ENCODE data around the gene CMTM5. TPM values are rescaled to one million over a fixed set of nuclear protein-coding genes. Genes with fewer than 3 reads are reported as not detected.

Gene CMTM5
- total RNA-seq, 1 donor from 2014 or later, result not detected

GRCh38 chr14:23351681-23352505 lies 25.0 kb upstream of the CMTM5 start:
- no peak for DNase-seq (ENCODE audit: low read depth)
- no peak for TF ChIP-seq CTCF (IDR thresholded peaks at IDR 0.05; ENCODE audit: insufficient read depth, low read length, poor library complexity, severe bottlenecking)
- Histone ChIP-seq H3K27me3 (ENCODE audit: control insufficient read depth, insufficient read depth, low read length) (peaks cover 15% of the 10 kb centered on the region), H3K36me3 (ENCODE audit: control insufficient read depth, insufficient read depth, low read length) (no peaks in the 10 kb centered on the region), H3K4me3 (ENCODE audit: low read depth, low read length) (peak overlapping the region; percentile 65)

GRCh38 chr14:23352506-23353432 lies 24.1 kb upstream of the CMTM5 start, which contains the start of gene SLC22A17:
TSS of gene SLC22A17 (minus strand) at chr14:23352887.
- H3K36me3 ChIP-seq (ENCODE audit: control insufficient read depth, insufficient read depth, low read length), result no peaks in the 10 kb centered on the region
- peak within 1 kb of the TSS; percentile 65 for H3K4me3 ChIP-seq (ENCODE audit: low read depth, low read length)
- DNase-seq (ENCODE audit: low read depth), result peak; percentile 32
- peak; percentile 15 for TF ChIP-seq CTCF (IDR thresholded peaks at IDR 0.05; ENCODE audit: insufficient read depth, low read length, poor library complexity, severe bottlenecking)
- H3K27me3 ChIP-seq (ENCODE audit: control insufficient read depth, insufficient read depth, low read length), result peaks cover 15% of the 10 kb centered on the region

DNA sequence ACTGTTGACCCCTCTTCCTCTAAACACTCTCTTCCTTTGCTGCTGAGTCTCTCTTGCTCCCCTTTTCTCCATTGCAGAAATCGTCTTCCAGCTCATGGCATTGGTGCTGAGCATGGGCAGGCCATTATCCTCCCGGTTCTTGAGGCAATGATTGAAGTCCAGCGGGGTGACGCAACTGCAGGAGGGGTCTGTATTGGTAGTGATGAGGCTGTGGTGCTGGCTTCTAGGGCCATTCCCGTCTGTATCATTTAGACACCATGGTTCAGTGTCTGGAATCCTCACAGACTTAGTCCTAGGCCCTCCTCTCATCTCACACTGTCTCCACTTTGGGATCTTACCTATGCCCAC lies 23.4 kb upstream of the CMTM5 start:
- no peak for DNase-seq (ENCODE audit: low read depth)
- H3K4me3 ChIP-seq (ENCODE audit: low read depth, low read length), result no peak overlapping the region
- no peaks in the 10 kb centered on the region for H3K36me3 ChIP-seq (ENCODE audit: control insufficient read depth, insufficient read depth, low read length)
- no peak for TF ChIP-seq CTCF (IDR thresholded peaks at IDR 0.05; ENCODE audit: insufficient read depth, low read length, poor library complexity, severe bottlenecking)
- H3K27me3 ChIP-seq (ENCODE audit: control insufficient read depth, insufficient read depth, low read length), result peaks cover 15% of the 10 kb centered on the region

GRCh38 chr14:23354990-23355389 lies 21.9 kb upstream of the CMTM5 start:
- no peak for DNase-seq (ENCODE audit: low read depth)
- peaks cover 15% of the 10 kb centered on the region for H3K27me3 ChIP-seq (ENCODE audit: control insufficient read depth, insufficient read depth, low read length)
- H3K4me3 ChIP-seq (ENCODE audit: low read depth, low read length), result no peak overlapping the region
- H3K36me3 ChIP-seq (ENCODE audit: control insufficient read depth, insufficient read depth, low read length), result no peaks in the 10 kb centered on the region
- TF ChIP-seq CTCF (IDR thresholded peaks at IDR 0.05; ENCODE audit: insufficient read depth, low read length, poor library complexity, severe bottlenecking), result no peak

GRCh38 chr14:23355871-23356435 lies 20.9 kb upstream of the CMTM5 start:
- Histone ChIP-seq H3K36me3 (ENCODE audit: control insufficient read depth, insufficient read depth, low read length) (no peaks in the 10 kb centered on the region), H3K27me3 (ENCODE audit: control insufficient read depth, insufficient read depth, low read length) (peaks cover 15% of the 10 kb centered on the region), H3K4me3 (ENCODE audit: low read depth, low read length) (no peak overlapping the region)
- no peak for DNase-seq (ENCODE audit: low read depth)
- no peak for TF ChIP-seq CTCF (IDR thresholded peaks at IDR 0.05; ENCODE audit: insufficient read depth, low read length, poor library complexity, severe bottlenecking)
